ENCODE measurements around the gene SYMPK. TPM values are rescaled to one million over a fixed set of nuclear protein-coding genes. Genes with fewer than 3 reads are reported as not detected.
A peak's percentile ranks its signal among the peaks of the same experiment; 100 is the strongest.

The SYMPK gene
- total RNA-seq, 1 experiment from 2014 or later = 86.2 TPM

- intact Hi-C loops (cut with micrococcal nuclease) = no loop called here
- ChIA-PET CTCF (interaction anchor here (0.6 to 3.2 kb wide), 4 partner anchors 11 to 218 kb away, joined by 3 to 11 read pairs (median 4); partner anchors contain the start of gene SIX5), POLR2A (interaction anchor here (1.1 to 2.1 kb wide), 5 partner anchors 14 to 226 kb away, joined by 3 to 9 read pairs (median 6); partner anchors contain the start of genes DMWD, QPCTL and SIX5)
- Mint-ChIP-seq H3K27me3 (ENCODE audit: insufficient read depth, unreplicated experiment) (no peaks in the 10 kb centered on the region), H3K36me3 (ENCODE audit: insufficient read depth, unreplicated experiment) (peaks cover 6% of the 10 kb centered on the region), H3K9me3 (ENCODE audit: unreplicated experiment) (no peaks in the 10 kb centered on the region), H3K4me1 (ENCODE audit: insufficient read depth, unreplicated experiment) (peaks cover 23% of the 10 kb centered on the region), H3K4me3 (ENCODE audit: unreplicated experiment) (no peak overlapping the region), H3K27ac (ENCODE audit: low read depth, unreplicated experiment) (peak overlapping the region; percentile 11)
- DNase-seq (ENCODE audit: unreplicated experiment) = peak; percentile 81
- BruUV-seq (replicated peaks) = no TSS peak
- no peak for TF ChIP-seq CTCF (IDR thresholded peaks at IDR 0.05; ENCODE audit: unreplicated experiment)
Measured at GRCh38 chr19:45809643-45810159, 53.2 kb downstream of the SYMPK start.

- Mint-ChIP-seq H3K9me3 (ENCODE audit: unreplicated experiment) (no peaks in the 10 kb centered on the region), H3K36me3 (ENCODE audit: insufficient read depth, unreplicated experiment) (peaks cover 6% of the 10 kb centered on the region), H3K27me3 (ENCODE audit: insufficient read depth, unreplicated experiment) (no peaks in the 10 kb centered on the region), H3K27ac (ENCODE audit: low read depth, unreplicated experiment) (no peak overlapping the region), H3K4me3 (ENCODE audit: unreplicated experiment) (no peak overlapping the region), H3K4me1 (ENCODE audit: insufficient read depth, unreplicated experiment) (peaks cover 23% of the 10 kb centered on the region)
- BruUV-seq (replicated peaks) = no TSS peak
- intact Hi-C loops (cut with micrococcal nuclease) = no loop called here
- ChIA-PET POLR2A (interaction anchor here (1.1 to 1.9 kb wide), 2 partner anchors 13 to 19 kb away, joined by 3 to 9 read pairs; partner anchors contain the start of gene DMWD), CTCF (interaction anchor here (0.6 to 1.4 kb wide), 4 partner anchors 9 to 35 kb away, joined by 3 to 8 read pairs (median 3); no protein-coding TSS in a partner anchor)
- TF ChIP-seq CTCF (IDR thresholded peaks at IDR 0.05; ENCODE audit: unreplicated experiment) = no peak
- DNase-seq (ENCODE audit: unreplicated experiment) = no peak
Measured at GRCh38 chr19:45805719-45806118, 57.2 kb downstream of the SYMPK start.

GRCh38 chr19:45804959-45805230, 58.1 kb downstream of the SYMPK start:
- no peak overlapping the region for H3K27ac Mint-ChIP-seq (ENCODE audit: low read depth, unreplicated experiment)
- H3K9me3 Mint-ChIP-seq (ENCODE audit: unreplicated experiment) = no peaks in the 10 kb centered on the region
- H3K27me3 Mint-ChIP-seq (ENCODE audit: insufficient read depth, unreplicated experiment) = no peaks in the 10 kb centered on the region
- peaks cover 18% of the 10 kb centered on the region for H3K4me1 Mint-ChIP-seq (ENCODE audit: insufficient read depth, unreplicated experiment)
- no peak overlapping the region for H3K4me3 Mint-ChIP-seq (ENCODE audit: unreplicated experiment)
- POLR2A ChIA-PET = interaction anchor here (0.5 to 1.9 kb wide), 4 partner anchors 12 to 36 kb away, joined by 3 to 9 read pairs (median 3); partner anchors contain the start of genes DMWD and SIX5
- no TSS peak for BruUV-seq (replicated peaks)
- TF ChIP-seq CTCF (IDR thresholded peaks at IDR 0.05; ENCODE audit: unreplicated experiment) = no peak
- intact Hi-C loops (cut with micrococcal nuclease) = no loop called here
- H3K36me3 Mint-ChIP-seq (ENCODE audit: insufficient read depth, unreplicated experiment) = peaks cover 6% of the 10 kb centered on the region
- DNase-seq (ENCODE audit: unreplicated experiment) = no peak
- CTCF ChIA-PET = interaction anchor here (0.6 to 1.4 kb wide), 4 partner anchors 10 to 34 kb away, joined by 3 to 8 read pairs (median 3); no protein-coding TSS in a partner anchor

- CTCF ChIA-PET = interaction anchor here (0.6 to 1.4 kb wide), 6 partner anchors 10 to 1267 kb away, joined by 3 to 8 read pairs (median 3); no protein-coding TSS in a partner anchor
- POLR2A ChIA-PET = interaction anchor here (0.6 to 1.9 kb wide), 3 partner anchors 12 to 35 kb away, joined by 3 to 9 read pairs (median 3); partner anchors contain the start of genes DMWD and SIX5
- H3K9me3 Mint-ChIP-seq (ENCODE audit: unreplicated experiment) = no peaks in the 10 kb centered on the region
- no peak overlapping the region for H3K27ac Mint-ChIP-seq (ENCODE audit: low read depth, unreplicated experiment)
- no peaks in the 10 kb centered on the region for H3K27me3 Mint-ChIP-seq (ENCODE audit: insufficient read depth, unreplicated experiment)
- peaks cover 13% of the 10 kb centered on the region for H3K4me1 Mint-ChIP-seq (ENCODE audit: insufficient read depth, unreplicated experiment)
- intact Hi-C loops (cut with micrococcal nuclease) = no loop called here
- DNase-seq (ENCODE audit: unreplicated experiment) = no peak
- H3K36me3 Mint-ChIP-seq (ENCODE audit: insufficient read depth, unreplicated experiment) = peaks cover 6% of the 10 kb centered on the region
- no peak overlapping the region for H3K4me3 Mint-ChIP-seq (ENCODE audit: unreplicated experiment)
- TF ChIP-seq CTCF (IDR thresholded peaks at IDR 0.05; ENCODE audit: unreplicated experiment) = no peak
- BruUV-seq (replicated peaks) = no TSS peak
Measured at GRCh38 chr19:45804140-45804958, 58.6 kb downstream of the SYMPK start.

Data from MCF 10A (cell line).